GM23248 (cell line): ENCODE results near the gene YES1. TPM values are rescaled to one million over a fixed set of nuclear protein-coding genes. Genes with fewer than 3 reads are reported as not detected.
"Not testable (repeated sequence)": the region's sequence is repeated elsewhere in the genome, so short reads cannot be mapped to it uniquely, and the experiment has no call there.

Source experiments
- DNase-seq: peaks from one replicate; pipeline ENCODE4 v3.0.0-alpha.2; 2015
- H2AFZ ChIP-seq: fragments of 200-600 bp; sonication (generic); 2 replicates; pipeline ENCODE4 v1.6.1; 2016; ENCODE audit warnings: antibody characterized with exemption
- H3F3A ChIP-seq: fragments of 200-600 bp; sonication (generic); 2 replicates; pipeline ENCODE4 v1.6.1; 2016; ENCODE audit warnings: mild to moderate bottlenecking, antibody characterized with exemption, mixed run types; ENCODE audit not compliant: insufficient read depth
- H3K27ac ChIP-seq: fragments of 200-600 bp; sonication (generic); 2 replicates; pipeline ENCODE4 v1.5.1; 2016; ENCODE audit warnings: mild to moderate bottlenecking
- H3K27me3 ChIP-seq: fragments of 200-600 bp; sonication (generic); replicated peaks from 2 replicates; pipeline ENCODE4 v1.6.1; 2016; ENCODE audit warnings: mild to moderate bottlenecking; ENCODE audit not compliant: insufficient read depth
- H3K36me3 ChIP-seq: fragments of 200-600 bp; sonication (generic); 2 replicates; pipeline ENCODE4 v1.6.1; 2016; ENCODE audit warnings: low read depth, mild to moderate bottlenecking
- H3K4me1 ChIP-seq: fragments of 200-600 bp; sonication (generic); 2 replicates; pipeline ENCODE4 v1.6.1; 2016; ENCODE audit warnings: mild to moderate bottlenecking; ENCODE audit not compliant: insufficient read depth
- H3K4me2 ChIP-seq: fragments of 200-600 bp; sonication (generic); one replicate; pipeline ENCODE4 v1.6.1; 2016; ENCODE audit warnings: mild to moderate bottlenecking; ENCODE audit not compliant: unreplicated experiment
- H3K4me3 ChIP-seq: fragments of 200-600 bp; sonication (generic); 2 replicates; pipeline ENCODE4 v1.5.1; 2016; ENCODE audit warnings: mild to moderate bottlenecking
- H3K79me2 ChIP-seq: fragments of 200-600 bp; sonication (generic); 2 replicates; pipeline ENCODE4 v1.6.1; 2016; ENCODE audit warnings: mild to moderate bottlenecking; ENCODE audit not compliant: insufficient read depth
- H3K9ac ChIP-seq: fragments of 200-600 bp; sonication (generic); 2 replicates; pipeline ENCODE4 v1.6.1; 2016; ENCODE audit warnings: mild to moderate bottlenecking
- H3K9me2 ChIP-seq: fragments of 200-600 bp; sonication (generic); 2 replicates; pipeline ENCODE4 v1.6.1; 2016; ENCODE audit warnings: mixed run types, mild to moderate bottlenecking, moderate library complexity; ENCODE audit not compliant: insufficient read depth
- H3K9me3 ChIP-seq: fragments of 200-600 bp; sonication (generic); one replicate; pipeline ENCODE4 v1.6.1; 2017; ENCODE audit warnings: low read depth
- H4K20me1 ChIP-seq: fragments of 200-600 bp; sonication (generic); 2 replicates; pipeline ENCODE4 v1.6.0; 2016; ENCODE audit not compliant: insufficient read depth
- EZH2 ChIP-seq: fragments of 200-600 bp; sonication (generic); IDR thresholded peaks from 2 replicates; pipeline ENCODE4 v1.6.1; 2018; ENCODE audit warnings: antibody characterized with exemption, mild to moderate bottlenecking; ENCODE audit not compliant: insufficient read depth, poor library complexity, severe bottlenecking
- EZH2phosphoT487 ChIP-seq: fragments of 200-600 bp; sonication (generic); IDR thresholded peaks from 2 replicates; pipeline ENCODE4 v1.6.1; 2018; ENCODE audit warnings: antibody characterized with exemption, moderate library complexity, mild to moderate bottlenecking, low read depth; ENCODE audit not compliant: insufficient read depth
- WGBS, 2 experiments: methylation state at CpG; one replicate each; pipeline ENCODE4 v1.1.6; 2015 to 2017; ENCODE audit warnings: low lambda C conversion rate in 2 of 2, low coverage in 1 of 2; ENCODE audit errors: missing lambda C conversion rate in 2 of 2; 5-methylcytosine and 5-hydroxymethylcytosine counted together
- in situ Hi-C: fragments of 300-500 bp; cut with MboI; formaldehyde crosslinking; loops from 2 replicates; pipeline ENCODE4 v1.15.0; 2020
- polyA plus RNA-seq: library from polyadenylated mRNA; unstranded; fragments of >200 nt; fragmentation: Nextera tagmentation; extraction: Ambion mirVana; gene quantifications from 2 replicates; pipeline ENCODE4 v1.2.1, GENCODE V29; 2016
- total RNA-seq: library from RNA; depleted of rRNA; stranded (reverse); fragments of >200 nt; shearing (Covaris generic); gene quantifications from 2 replicates; pipeline ENCODE4 v1.2.3, GENCODE V29; 2014

The YES1 gene
- total and polyA plus RNA-seq, 2 experiments from 2014 or later, result 23.6 to 89.9 TPM

DNA sequence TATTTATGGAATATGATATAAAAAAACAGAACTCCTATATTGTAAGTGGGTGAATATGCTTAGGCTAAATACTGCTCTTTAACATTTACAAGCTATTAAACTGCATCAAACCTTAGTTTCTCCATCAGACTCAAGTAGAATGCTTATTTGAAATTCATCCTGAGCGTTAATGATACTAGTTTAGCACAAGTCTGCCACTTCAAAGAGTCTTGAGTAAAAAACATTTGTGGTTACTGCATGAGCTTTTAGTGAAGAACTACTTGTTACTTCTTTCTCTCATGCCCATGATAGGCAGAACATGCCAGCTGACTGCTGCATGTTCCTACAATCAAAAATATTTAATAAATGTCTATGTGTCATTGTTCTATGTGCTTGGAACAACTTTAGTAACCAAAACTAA is 12.1 kb downstream of the YES1 start:
- Histone ChIP-seq H3F3A (no peaks in the 10 kb centered on the region), H3K4me3 (no peak overlapping the region), H3K9me3 (no peaks in the 10 kb centered on the region), H3K79me2 (peaks cover 100% of the 10 kb centered on the region), H3K9ac (no peak overlapping the region), H2AFZ (no peak overlapping the region), H3K4me2 (no peak overlapping the region), H4K20me1 (peaks cover 9% of the 10 kb centered on the region; the same call in 1 of the 2 replicates), H3K27me3 (no peaks in the 10 kb centered on the region), H3K27ac (no peak overlapping the region), H3K4me1 (no peaks in the 10 kb centered on the region), H3K36me3 (no peaks in the 10 kb centered on the region), H3K9me2 (no peaks in the 10 kb centered on the region)
- TF ChIP-seq EZH2phosphoT487, result no peak
- no peak for TF ChIP-seq EZH2
- DNase-seq, result no peak
- in situ Hi-C loops, result no loop called here
- WGBS, 2 experiments, result 100% methylated on average over 1 of the region's 1 CpG

DNA sequence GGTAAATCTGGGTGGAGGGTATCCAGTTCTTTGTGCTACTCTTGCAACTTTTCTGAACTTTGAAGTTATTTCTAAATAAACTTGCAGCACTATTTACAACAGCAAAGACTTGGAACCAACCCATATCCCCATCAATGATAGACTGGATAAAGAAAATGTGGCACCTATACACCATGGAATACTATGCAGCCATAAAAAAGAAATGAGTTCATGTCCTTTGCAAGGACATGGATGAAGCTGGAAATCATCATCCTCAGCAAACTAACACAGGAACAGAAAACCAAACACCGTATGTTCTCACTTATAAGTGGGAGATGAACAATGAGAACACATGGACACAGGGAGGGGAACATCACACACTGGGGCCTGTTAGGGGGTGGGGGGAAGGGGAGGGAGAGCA is 16.7 kb downstream of the YES1 start:
- 88% methylated on average over 1 of the region's 1 CpG; no CpG with 5 or more reads in 1 of the 2 experiments for WGBS, 2 experiments
- in situ Hi-C loops, H2AFZ ChIP-seq, DNase-seq, H3K9me2 ChIP-seq, H3K9me3 ChIP-seq, H3K36me3 ChIP-seq, H3K27me3 ChIP-seq, H3K9ac ChIP-seq, H3K27ac ChIP-seq, H3K4me1 ChIP-seq, H3K4me3 ChIP-seq, H3F3A ChIP-seq, H3K4me2 ChIP-seq: not testable (repeated sequence)
- Histone ChIP-seq H3K79me2 (peaks cover 100% of the 10 kb centered on the region), H4K20me1 (peaks cover 14% of the 10 kb centered on the region; the same call in 1 of the 2 replicates)

GRCh38 chr18:789397-789796 is 22.6 kb downstream of the YES1 start:
- Histone ChIP-seq H3K9ac (no peak overlapping the region), H4K20me1 (peaks cover 14% of the 10 kb centered on the region)
- WGBS, 2 experiments, result 97 to 100% methylated on average over 1 of the region's 1 CpG

GRCh38 chr18:785242-785641 is 26.8 kb downstream of the YES1 start:
- TF ChIP-seq EZH2phosphoT487 (no peak), EZH2 (no peak)
- Histone ChIP-seq H3K4me1 (0 out of 2 replicates have a peak, but pooled peaks cover 5% of the 10 kb centered on the region), H3F3A (no peaks in the 10 kb centered on the region), H3K79me2 (peaks cover 100% of the 10 kb centered on the region), H3K4me2 (no peak overlapping the region), H2AFZ (no peak overlapping the region), H3K9ac (no peak overlapping the region), H3K4me3 (no peak overlapping the region), H3K9me3 (no peaks in the 10 kb centered on the region), H3K27ac (no peak overlapping the region), H4K20me1 (peaks cover 17% of the 10 kb centered on the region), H3K9me2 (no peaks in the 10 kb centered on the region), H3K27me3 (no peaks in the 10 kb centered on the region), H3K36me3 (no peaks in the 10 kb centered on the region)
- 93 to 100% methylated on average over 1 of the region's 1 CpG for WGBS, 2 experiments
- in situ Hi-C loops, result no loop called here
- DNase-seq, result no peak

More at GRCh38 chr18:789397-789796, 22.6 kb downstream of the YES1 start:
- Histone ChIP-seq H3K4me2 (no peak overlapping the region), H2AFZ (no peak overlapping the region), H3K4me1 (0 out of 2 replicates have a peak, but pooled peaks cover 5% of the 10 kb centered on the region), H3K36me3 (no peaks in the 10 kb centered on the region), H3K9me2 (no peaks in the 10 kb centered on the region), H3K79me2 (peaks cover 100% of the 10 kb centered on the region), H3K27ac (no peak overlapping the region), H3F3A (no peaks in the 10 kb centered on the region), H3K27me3 (no peaks in the 10 kb centered on the region), H3K4me3 (no peak overlapping the region), H3K9me3 (no peaks in the 10 kb centered on the region)
- no peak for TF ChIP-seq EZH2phosphoT487
- TF ChIP-seq EZH2, result no peak
- DNase-seq, result no peak
- in situ Hi-C loops, result no loop called here
